Neural progenitor cell (in vitro differentiated cells): ENCODE data around the gene KIF16B. TPM values are rescaled to one million over a fixed set of nuclear protein-coding genes. Genes with fewer than 3 reads are reported as not detected.

ENCODE experiments used
- DNase-seq: peaks from one replicate; pipeline ENCODE4 v3.0.0-alpha.2; 2016; ENCODE audit warnings: low spot score
- H2AFZ ChIP-seq: fragments of 200-600 bp; sonication (generic); replicated peaks from 2 replicates; pipeline ENCODE4 v1.6.1; 2016; ENCODE audit warnings: antibody characterized with exemption
- H3F3A ChIP-seq: fragments of 200-600 bp; sonication (generic); 2 replicates; pipeline ENCODE4 v1.6.1; 2016; ENCODE audit warnings: antibody characterized with exemption, low read depth
- H3K27ac ChIP-seq: fragments of 200-600 bp; sonication (generic); 2 replicates; pipeline ENCODE4 v1.5.1; 2016; ENCODE audit warnings: mild to moderate bottlenecking
- H3K27me3 ChIP-seq: fragments of 200-600 bp; sonication (generic); 2 replicates; pipeline ENCODE4 v1.6.1; 2016; ENCODE audit warnings: mild to moderate bottlenecking, moderate library complexity
- H3K36me3 ChIP-seq: fragments of 200-600 bp; sonication (generic); 2 replicates; pipeline ENCODE4 v1.5.1; 2016
- H3K4me1 ChIP-seq: fragments of 200-600 bp; sonication (generic); 2 replicates; pipeline ENCODE4 v1.6.1; 2016; ENCODE audit warnings: mixed run types
- H3K4me2 ChIP-seq: fragments of 200-600 bp; sonication (generic); 2 replicates; pipeline ENCODE4 v1.6.1; 2016
- H3K4me3 ChIP-seq: fragments of 200-600 bp; sonication (generic); 2 replicates; pipeline ENCODE4 v1.5.1; 2016
- H3K79me2 ChIP-seq: fragments of 200-600 bp; sonication (generic); 2 replicates; pipeline ENCODE4 v1.6.1; 2016; ENCODE audit warnings: low read depth
- H3K9ac ChIP-seq: fragments of 200-600 bp; sonication (generic); 2 replicates; pipeline ENCODE4 v1.6.1; 2016
- H3K9me3 ChIP-seq: fragments of 200-600 bp; sonication (generic); 2 replicates; pipeline ENCODE4 v1.5.1; 2016; ENCODE audit warnings: low read depth
- H4K20me1 ChIP-seq: fragments of 200-600 bp; sonication (generic); 2 replicates; pipeline ENCODE4 v1.6.1; 2016; ENCODE audit warnings: low read depth
- H3K27ac Mint-ChIP-seq: 3 replicates; pipeline ENCODE4 v1.8.0; 2021; ENCODE audit warnings: mixed read lengths
- H3K27me3 Mint-ChIP-seq: 2 replicates; pipeline ENCODE4 v1.8.0; 2022; ENCODE audit warnings: low read depth, mild to moderate bottlenecking, inconsistent platforms, moderate library complexity, mixed read lengths; ENCODE audit not compliant: insufficient read depth
- H3K36me3 Mint-ChIP-seq: 3 replicates; pipeline ENCODE4 v1.8.0; 2021; ENCODE audit warnings: mixed read lengths
- H3K4me1 Mint-ChIP-seq: 3 replicates; pipeline ENCODE4 v1.8.0; 2021; ENCODE audit warnings: mixed read lengths
- H3K4me3 Mint-ChIP-seq: 3 replicates; pipeline ENCODE4 v1.8.0; 2021; ENCODE audit warnings: mild to moderate bottlenecking, moderate library complexity, mixed read lengths
- H3K9me3 Mint-ChIP-seq: 3 replicates; pipeline ENCODE4 v1.8.0; 2020; ENCODE audit warnings: mixed read lengths
- EZH2 ChIP-seq: fragments of 200-600 bp; sonication (generic); IDR thresholded peaks from 2 replicates; pipeline ENCODE4 v1.6.1; 2017; ENCODE audit warnings: antibody characterized with exemption, mild to moderate bottlenecking, moderate library complexity
- EZH2phosphoT487 ChIP-seq: fragments of 200-600 bp; sonication (generic); IDR thresholded peaks from 2 replicates; pipeline ENCODE4 v1.6.1; 2017; ENCODE audit warnings: antibody characterized with exemption
- total RNA-seq: library from RNA; depleted of rRNA; stranded (reverse); fragments of >200 nt; gene quantifications from 2 replicates; pipeline ENCODE4 v1.2.3, GENCODE V29; 2015; ENCODE audit warnings: low replicate concordance
- TF ChIP-seq, protein P1 (sequence below): fragments of 200-600 bp; sonication (generic); IDR thresholded peaks from 2 replicates; pipeline ENCODE4 v1.5.1; 2017; ENCODE audit warnings: antibody characterized with exemption, mild to moderate bottlenecking

Gene KIF16B
- total RNA-seq, 1 donor from 2014 or later = 15.5 TPM

DNA sequence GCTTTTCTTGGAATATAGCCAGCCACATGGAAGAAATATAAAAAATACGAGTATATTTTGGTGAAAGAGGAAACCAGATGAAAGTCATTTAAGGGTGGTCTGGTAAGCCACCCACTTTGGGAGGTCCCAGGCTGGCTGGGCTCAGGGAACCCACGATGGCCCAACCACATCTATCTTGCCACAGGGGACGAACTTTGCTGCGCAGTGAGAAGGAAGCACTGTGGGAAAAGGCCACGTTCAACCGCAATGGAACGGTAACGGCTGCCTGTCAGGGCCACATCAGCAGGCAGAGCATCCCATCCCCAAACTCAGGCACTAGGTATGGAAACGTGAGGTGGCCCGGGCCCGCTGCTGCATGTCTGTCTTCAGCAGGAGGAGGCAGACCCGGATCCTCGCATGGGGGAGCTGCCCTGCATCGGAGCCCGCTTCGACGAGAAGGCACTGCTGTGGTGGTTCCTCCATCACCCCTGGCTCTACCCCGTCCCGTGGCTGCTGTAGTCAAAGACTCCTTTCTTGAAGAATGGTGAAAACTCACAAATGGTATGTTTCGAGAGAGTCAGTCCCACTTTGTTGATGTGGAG lies 300.4 kb downstream of the KIF16B start:
- Mint-ChIP-seq H3K9me3 (no peaks in the 10 kb centered on the region), H3K4me1 (no peaks in the 10 kb centered on the region), H3K27me3 (no peaks in the 10 kb centered on the region), H3K4me3 (no peak overlapping the region), H3K36me3 (peaks cover 4% of the 10 kb centered on the region), H3K27ac (no peak overlapping the region)
- Histone ChIP-seq H4K20me1 (no peaks in the 10 kb centered on the region), H3K79me2 (no peaks in the 10 kb centered on the region), H3K4me1 (no peaks in the 10 kb centered on the region), H3K4me2 (no peak overlapping the region), H3K27me3 (no peaks in the 10 kb centered on the region), H3K27ac (no peak overlapping the region), H3K9ac (no peak overlapping the region), H2AFZ (no peak overlapping the region), H3K4me3 (no peak overlapping the region), H3K36me3 (no peaks in the 10 kb centered on the region), H3K9me3 (no peaks in the 10 kb centered on the region), H3F3A (no peaks in the 10 kb centered on the region)
- no peak for DNase-seq
- TF ChIP-seq EZH2 (no peak), EZH2phosphoT487 (no peak)
- TF ChIP-seq, protein P1, sequence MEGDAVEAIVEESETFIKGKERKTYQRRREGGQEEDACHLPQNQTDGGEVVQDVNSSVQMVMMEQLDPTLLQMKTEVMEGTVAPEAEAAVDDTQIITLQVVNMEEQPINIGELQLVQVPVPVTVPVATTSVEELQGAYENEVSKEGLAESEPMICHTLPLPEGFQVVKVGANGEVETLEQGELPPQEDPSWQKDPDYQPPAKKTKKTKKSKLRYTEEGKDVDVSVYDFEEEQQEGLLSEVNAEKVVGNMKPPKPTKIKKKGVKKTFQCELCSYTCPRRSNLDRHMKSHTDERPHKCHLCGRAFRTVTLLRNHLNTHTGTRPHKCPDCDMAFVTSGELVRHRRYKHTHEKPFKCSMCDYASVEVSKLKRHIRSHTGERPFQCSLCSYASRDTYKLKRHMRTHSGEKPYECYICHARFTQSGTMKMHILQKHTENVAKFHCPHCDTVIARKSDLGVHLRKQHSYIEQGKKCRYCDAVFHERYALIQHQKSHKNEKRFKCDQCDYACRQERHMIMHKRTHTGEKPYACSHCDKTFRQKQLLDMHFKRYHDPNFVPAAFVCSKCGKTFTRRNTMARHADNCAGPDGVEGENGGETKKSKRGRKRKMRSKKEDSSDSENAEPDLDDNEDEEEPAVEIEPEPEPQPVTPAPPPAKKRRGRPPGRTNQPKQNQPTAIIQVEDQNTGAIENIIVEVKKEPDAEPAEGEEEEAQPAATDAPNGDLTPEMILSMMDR = no peak

DNA sequence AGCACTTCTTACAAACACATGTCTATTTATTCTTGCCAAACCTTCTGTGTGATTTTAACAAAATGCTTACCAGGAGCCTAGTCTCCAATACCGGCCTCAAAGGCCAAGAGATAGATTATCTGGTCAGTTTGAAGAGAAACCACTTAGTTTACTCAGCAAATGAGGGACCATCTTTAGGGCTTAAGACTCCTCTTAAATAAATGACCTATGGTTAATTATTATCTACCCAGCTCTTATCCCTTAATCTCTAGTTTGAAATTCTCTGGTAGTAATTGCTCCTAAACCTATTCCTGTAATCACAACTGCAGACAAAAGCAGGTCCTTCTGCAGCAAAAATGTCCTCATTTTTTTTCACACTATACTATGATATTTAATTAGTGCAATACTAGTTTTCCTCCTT lies 301.8 kb downstream of the KIF16B start:
- Mint-ChIP-seq H3K27me3 (no peaks in the 10 kb centered on the region), H3K36me3 (peaks cover 9% of the 10 kb centered on the region), H3K27ac (no peak overlapping the region), H3K9me3 (peaks cover 8% of the 10 kb centered on the region), H3K4me3 (no peak overlapping the region), H3K4me1 (no peaks in the 10 kb centered on the region)
- no peak overlapping the region for H3K9ac ChIP-seq
- H3K27ac ChIP-seq = no peak overlapping the region
- no peaks in the 10 kb centered on the region for H3F3A ChIP-seq
- no peaks in the 10 kb centered on the region for H3K36me3 ChIP-seq
- H3K27me3 ChIP-seq = no peaks in the 10 kb centered on the region
- H3K79me2 ChIP-seq = no peaks in the 10 kb centered on the region
- no peaks in the 10 kb centered on the region for H4K20me1 ChIP-seq
- H3K4me3 ChIP-seq = no peak overlapping the region
- H3K4me2 ChIP-seq = no peak overlapping the region
- H2AFZ ChIP-seq = no peak overlapping the region
- H3K9me3 ChIP-seq = no peaks in the 10 kb centered on the region
- DNase-seq = no peak
- TF ChIP-seq, protein P1 = no peak
- TF ChIP-seq EZH2 = no peak
- TF ChIP-seq EZH2phosphoT487 = no peak
- no peaks in the 10 kb centered on the region for H3K4me1 ChIP-seq

DNA sequence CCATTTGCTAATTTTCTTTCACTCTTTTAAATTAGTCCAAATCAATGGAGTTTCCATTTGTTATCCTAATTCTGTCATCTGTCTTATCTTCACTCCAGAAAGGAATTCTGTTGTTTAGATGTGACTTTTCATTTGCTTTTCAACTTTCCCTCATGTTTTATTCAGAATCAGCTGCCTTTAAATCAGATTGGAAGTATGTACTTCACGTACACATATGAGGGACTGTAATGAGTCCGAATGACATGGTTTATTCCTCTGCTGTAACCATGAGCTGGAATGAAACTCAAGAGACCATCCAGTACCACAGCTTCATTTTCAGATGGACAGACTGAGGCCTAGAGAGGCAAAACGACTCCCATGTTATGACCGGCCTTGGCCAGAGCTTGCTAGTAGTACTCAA lies 302.3 kb downstream of the KIF16B start:
- H3K27me3 ChIP-seq = no peaks in the 10 kb centered on the region
- H4K20me1 ChIP-seq = no peaks in the 10 kb centered on the region
- H3K4me2 ChIP-seq = no peak overlapping the region
- peaks cover 11% of the 10 kb centered on the region for H3K9me3 Mint-ChIP-seq
- no peak for DNase-seq
- H3K27ac ChIP-seq = no peak overlapping the region
- H3K9me3 ChIP-seq = no peaks in the 10 kb centered on the region
- peaks cover under 1% of the 10 kb centered on the region for H3K27me3 Mint-ChIP-seq
- H3K4me3 ChIP-seq = no peak overlapping the region
- no peak overlapping the region for H3K9ac ChIP-seq
- no peak overlapping the region for H3K27ac Mint-ChIP-seq
- H3K4me3 Mint-ChIP-seq = no peak overlapping the region
- no peaks in the 10 kb centered on the region for H3K4me1 ChIP-seq
- TF ChIP-seq, protein P1 = no peak
- no peak for TF ChIP-seq EZH2phosphoT487
- no peak for TF ChIP-seq EZH2
- H2AFZ ChIP-seq = no peak overlapping the region
- peaks cover 2% of the 10 kb centered on the region for H3K4me1 Mint-ChIP-seq
- peaks cover 10% of the 10 kb centered on the region for H3K36me3 Mint-ChIP-seq
- H3K36me3 ChIP-seq = no peaks in the 10 kb centered on the region
- H3K79me2 ChIP-seq = no peaks in the 10 kb centered on the region
- H3F3A ChIP-seq = no peaks in the 10 kb centered on the region
